GM12891 (cell line): ENCODE data around the gene ALOX12B. TPM values are rescaled to one million over a fixed set of nuclear protein-coding genes. Genes with fewer than 3 reads are reported as not detected.

ENCODE experiments used
- DNase-seq: peaks from one replicate; pipeline ENCODE4 v3.0.0; 2011; ENCODE audit warnings: low spot score; ENCODE audit not compliant: insufficient read length
- FAIRE-seq: peaks from 2 replicates; lab custom pipeline; 2011; peaks lifted over from hg19 to GRCh38; lab: Jason Lieb, UNC
- PAX5 ChIP-seq: IDR thresholded peaks from 2 replicates; pipeline ENCODE4 v1.6.1; 2011; ENCODE audit warnings: low read length, moderate library complexity, mild to moderate bottlenecking; ENCODE audit not compliant: insufficient read depth, severe bottlenecking
- POLR2A ChIP-seq: IDR thresholded peaks from 2 replicates; pipeline ENCODE4 v1.6.1; 2011; ENCODE audit warnings: low read depth, low read length, control low read depth
- POLR2AphosphoS5 ChIP-seq: IDR thresholded peaks from 2 replicates; pipeline ENCODE4 v1.6.1; 2011; ENCODE audit warnings: low read depth, low read length, control low read depth
- POU2F2 ChIP-seq: IDR thresholded peaks from 2 replicates; pipeline ENCODE4 v1.6.1; 2011; ENCODE audit warnings: low read depth, mild to moderate bottlenecking, control low read depth, low read length, moderate library complexity
- SPI1 ChIP-seq: IDR thresholded peaks from 2 replicates; pipeline ENCODE4 v1.6.1; 2011; ENCODE audit warnings: low read depth, low read length, control low read depth
- TAF1 ChIP-seq: IDR thresholded peaks from 2 replicates; pipeline ENCODE4 v1.6.1; 2011; ENCODE audit warnings: low read depth, low read length, control low read depth
- polyA plus RNA-seq: library from polyadenylated mRNA; unstranded; fragments of >200 nt; gene quantifications from one replicate; pipeline ENCODE4 v1.2.1, GENCODE V29; 2012; ENCODE audit warnings: low read depth, missing spikeins, inconsistent platforms; ENCODE audit not compliant: missing spikeins

The ALOX12B gene
- 0.12 TPM for polyA plus RNA-seq

DNA sequence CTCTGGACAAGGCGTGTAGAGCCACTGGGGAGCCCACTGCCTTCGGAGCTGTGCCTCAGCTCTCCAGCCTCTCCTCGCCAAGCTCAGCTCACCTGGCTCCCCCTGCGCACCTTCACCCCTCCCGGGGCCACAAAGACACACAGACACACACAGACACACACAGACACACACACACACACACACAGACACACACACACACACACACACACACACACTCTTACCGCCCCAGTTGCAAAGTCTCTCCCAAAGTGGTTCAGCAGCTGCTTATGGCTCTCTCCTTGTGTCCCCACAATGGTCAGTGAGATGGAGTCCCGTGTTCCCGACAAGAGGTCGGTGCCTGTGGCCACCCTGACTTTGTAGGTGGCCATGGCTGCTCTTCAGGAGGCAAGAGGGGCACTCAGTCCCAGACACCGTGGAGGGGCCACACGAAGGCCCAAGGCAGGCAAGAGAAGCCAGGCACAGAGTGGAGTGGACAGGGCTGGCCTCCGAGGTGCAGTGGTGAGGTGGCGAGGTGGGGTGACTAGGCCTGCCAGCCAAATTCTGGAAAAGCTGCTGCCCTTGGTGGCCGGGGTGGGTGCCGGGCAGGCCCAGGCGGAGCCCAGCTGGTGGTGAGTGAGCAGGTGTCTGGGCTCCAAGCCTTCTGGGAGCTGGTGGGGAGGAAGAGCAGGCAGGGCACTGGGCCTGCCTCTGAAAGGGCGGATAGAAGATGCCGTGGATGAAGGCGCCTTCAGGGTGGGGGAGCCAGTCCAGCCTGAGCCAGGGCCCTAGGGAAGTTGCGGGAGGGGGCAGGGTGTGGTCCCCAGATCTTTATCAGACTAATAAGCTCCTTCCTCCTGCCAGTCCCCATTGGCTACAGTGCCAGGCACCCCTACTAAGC lies at the start of gene ALOX12B:
ALOX12B (minus strand) TSS at position 642 of the 877 bp plus-strand sequence; CDS start at position 368, 274 bp downstream.
- DNase-seq (no peak), FAIRE-seq (no peak)
- TF ChIP-seq POLR2A (no peak), SPI1 (no peak), POU2F2 (no peak), POLR2AphosphoS5 (no peak), PAX5 (no peak), TAF1 (no peak)

DNA sequence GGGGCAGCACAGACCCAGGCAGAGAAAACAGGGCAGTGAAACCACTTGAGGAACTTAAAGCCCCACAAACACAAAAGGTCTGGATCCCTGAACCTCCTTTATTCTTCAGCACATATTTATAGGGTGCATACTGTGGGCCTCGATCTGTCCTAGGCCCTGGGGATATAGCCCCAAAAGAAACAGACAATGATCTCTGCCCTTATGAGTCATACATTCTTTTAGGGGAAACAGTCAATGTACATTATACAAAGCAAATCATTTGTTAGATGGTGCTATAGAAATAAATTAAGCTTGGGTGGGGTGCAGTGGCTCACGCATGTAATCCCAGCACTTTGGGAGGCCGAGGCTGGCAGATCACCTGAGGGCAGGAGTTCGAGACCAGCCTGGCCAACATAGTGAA lies 46.4 kb upstream of the ALOX12B start:
- FAIRE-seq: no peak
- no peak for TF ChIP-seq POLR2A
- no peak for DNase-seq

DNA sequence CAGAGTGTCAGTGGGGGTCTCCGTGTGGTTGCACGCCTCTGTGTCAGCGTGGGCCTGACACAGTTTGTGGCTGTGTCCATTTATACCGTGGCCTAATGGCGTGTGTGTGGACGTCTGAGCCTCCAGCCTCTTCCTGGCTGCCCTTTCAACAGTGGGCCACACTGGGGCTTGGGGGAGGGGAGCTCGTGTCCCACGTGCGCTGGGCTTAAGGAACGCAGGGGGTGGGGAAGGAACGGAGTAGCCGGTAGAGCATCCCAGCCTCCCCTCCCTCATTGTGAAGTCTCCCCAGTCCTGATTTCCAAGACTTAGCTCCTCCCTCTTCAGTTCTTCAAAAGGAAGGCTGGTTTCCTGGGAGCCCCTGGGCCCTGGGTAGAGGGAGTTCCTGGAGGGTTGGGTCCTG lies 45.9 kb upstream of the ALOX12B start:
- TF ChIP-seq PAX5 (no peak), POLR2A (no peak), TAF1 (no peak), SPI1 (no peak), POU2F2 (no peak), POLR2AphosphoS5 (no peak)
- DNase-seq (no peak), FAIRE-seq (no peak)

DNA sequence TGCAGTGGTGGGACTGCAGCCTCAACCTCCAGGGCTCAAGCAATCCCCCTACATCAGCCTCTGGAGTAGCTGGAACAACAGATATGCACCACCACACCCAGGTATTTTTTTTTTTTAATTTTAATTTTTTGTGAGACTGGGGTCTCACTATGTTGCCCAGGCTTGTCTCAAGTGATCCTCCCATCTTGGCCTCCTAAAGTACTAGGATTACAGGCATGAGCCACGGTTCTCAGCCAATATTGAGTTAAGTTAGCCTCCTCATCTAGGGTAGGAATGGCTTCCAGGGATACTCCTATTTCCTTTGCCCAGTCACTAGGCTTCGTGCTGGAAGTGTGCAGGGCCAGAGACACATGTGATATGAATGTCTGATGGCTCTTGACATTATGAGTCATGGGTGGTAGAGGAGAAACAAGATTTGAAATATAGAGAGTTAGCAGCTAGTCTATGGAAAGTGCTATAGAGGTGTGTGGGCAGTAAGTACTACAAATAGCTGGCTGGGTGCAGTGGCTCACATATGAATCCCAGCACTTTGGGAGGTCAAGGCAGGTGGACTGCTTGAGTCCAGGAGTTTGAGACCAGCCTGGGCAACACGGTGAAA lies 44.4 kb upstream of the ALOX12B start:
- DNase-seq (no peak), FAIRE-seq (peak; percentile 56)
- TF ChIP-seq POU2F2: no peak
- no peak for TF ChIP-seq POLR2A

DNA sequence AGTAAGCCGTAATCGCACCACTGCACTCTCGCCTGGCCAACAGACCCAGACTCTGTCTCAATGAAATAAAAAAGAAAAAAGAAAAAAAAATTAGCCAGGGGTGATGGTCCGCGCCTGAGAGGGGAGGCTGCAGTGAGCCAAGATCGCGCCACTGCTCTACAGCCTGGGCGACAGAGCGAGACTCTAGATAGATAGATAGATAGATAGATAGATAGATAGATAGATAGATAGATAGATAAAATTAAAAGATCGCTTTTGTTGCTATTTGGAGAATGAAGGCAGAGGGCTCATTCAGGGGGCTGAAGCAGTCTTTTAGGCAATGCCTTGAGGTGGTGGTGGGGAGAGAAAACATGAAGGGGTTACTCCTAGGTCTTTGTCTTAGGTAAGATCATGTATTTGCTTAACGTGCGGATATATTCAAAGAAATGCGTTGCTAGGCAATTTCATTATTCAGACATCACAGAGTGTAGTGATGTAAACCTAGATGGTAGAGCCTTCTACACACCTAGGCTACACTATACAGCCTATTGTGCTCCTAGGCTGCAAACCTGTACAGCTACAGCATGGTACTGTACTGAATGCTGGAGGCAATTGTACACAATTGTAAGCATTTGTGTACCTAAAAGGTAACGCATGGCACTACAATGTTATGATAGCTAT lies 40.7 kb upstream of the ALOX12B start:
- DNase-seq (no peak), FAIRE-seq (no peak)
- no peak for TF ChIP-seq POLR2AphosphoS5

DNA sequence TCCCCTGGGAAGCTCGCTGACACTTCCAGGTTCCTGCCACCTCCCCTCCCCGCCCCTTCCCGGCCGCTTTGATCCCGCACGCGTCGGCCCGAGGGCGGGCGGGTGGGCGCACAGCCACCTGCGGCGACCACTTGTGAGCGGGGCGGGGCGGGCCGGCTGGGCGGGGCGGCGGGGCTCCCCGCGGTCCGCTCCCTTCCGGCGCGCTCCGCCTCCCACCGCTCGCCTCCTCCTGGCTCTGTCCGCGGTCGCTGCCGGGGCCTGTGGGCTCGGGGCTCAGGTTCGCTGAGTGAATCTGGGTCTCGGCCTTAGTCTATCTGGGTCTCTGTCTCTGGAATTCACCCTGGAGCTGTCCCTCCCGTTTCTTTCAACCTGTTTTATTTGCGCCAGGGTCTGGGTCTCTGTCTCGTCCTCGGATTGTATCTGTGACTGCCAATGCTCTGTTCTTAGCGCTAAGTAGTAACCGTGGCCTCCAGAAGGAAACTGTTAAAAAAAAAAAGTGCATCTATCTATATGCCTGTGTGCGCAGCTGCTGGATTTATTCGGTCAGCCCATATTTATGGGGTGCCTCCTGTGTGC lies 39.1 kb upstream of the ALOX12B start:
- FAIRE-seq (peak; percentile 33), DNase-seq (no peak)
- TF ChIP-seq TAF1: no peak
- TF ChIP-seq POU2F2: no peak
- no peak for TF ChIP-seq POLR2AphosphoS5
- no peak for TF ChIP-seq PAX5
- TF ChIP-seq POLR2A: no peak
- TF ChIP-seq SPI1: no peak

DNA sequence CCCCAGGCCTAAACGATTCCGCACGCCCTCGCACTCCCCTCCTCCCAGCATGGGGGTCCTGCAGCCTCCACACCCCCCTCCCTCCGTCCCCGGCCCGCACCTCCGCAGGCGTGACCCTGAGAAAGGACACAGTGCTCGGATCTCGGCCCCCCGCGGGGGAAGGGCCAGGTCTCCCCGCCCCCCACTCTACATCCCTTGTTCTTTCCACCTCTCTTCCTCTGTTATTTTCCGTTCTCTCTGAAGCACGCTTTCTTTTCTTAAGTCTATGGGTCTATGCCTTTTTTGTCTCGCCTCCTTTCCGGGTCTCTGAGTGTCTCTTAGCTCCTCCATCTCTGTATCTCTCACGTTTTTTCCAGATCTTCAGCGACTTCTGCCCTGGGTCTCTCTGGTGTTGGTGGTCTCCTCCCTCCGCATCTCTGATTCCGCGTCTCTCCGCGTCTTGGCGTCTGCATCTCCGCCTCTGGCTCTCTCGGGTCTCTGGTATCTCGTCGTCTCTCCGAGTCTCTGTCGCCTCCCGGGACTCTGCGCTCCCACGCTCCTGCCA lies 38.5 kb upstream of the ALOX12B start:
- no peak for TF ChIP-seq POLR2A
- no peak for TF ChIP-seq SPI1
- TF ChIP-seq PAX5: no peak
- no peak for TF ChIP-seq TAF1
- TF ChIP-seq POU2F2: no peak
- TF ChIP-seq POLR2AphosphoS5: no peak
- DNase-seq: no peak
- no peak for FAIRE-seq

DNA sequence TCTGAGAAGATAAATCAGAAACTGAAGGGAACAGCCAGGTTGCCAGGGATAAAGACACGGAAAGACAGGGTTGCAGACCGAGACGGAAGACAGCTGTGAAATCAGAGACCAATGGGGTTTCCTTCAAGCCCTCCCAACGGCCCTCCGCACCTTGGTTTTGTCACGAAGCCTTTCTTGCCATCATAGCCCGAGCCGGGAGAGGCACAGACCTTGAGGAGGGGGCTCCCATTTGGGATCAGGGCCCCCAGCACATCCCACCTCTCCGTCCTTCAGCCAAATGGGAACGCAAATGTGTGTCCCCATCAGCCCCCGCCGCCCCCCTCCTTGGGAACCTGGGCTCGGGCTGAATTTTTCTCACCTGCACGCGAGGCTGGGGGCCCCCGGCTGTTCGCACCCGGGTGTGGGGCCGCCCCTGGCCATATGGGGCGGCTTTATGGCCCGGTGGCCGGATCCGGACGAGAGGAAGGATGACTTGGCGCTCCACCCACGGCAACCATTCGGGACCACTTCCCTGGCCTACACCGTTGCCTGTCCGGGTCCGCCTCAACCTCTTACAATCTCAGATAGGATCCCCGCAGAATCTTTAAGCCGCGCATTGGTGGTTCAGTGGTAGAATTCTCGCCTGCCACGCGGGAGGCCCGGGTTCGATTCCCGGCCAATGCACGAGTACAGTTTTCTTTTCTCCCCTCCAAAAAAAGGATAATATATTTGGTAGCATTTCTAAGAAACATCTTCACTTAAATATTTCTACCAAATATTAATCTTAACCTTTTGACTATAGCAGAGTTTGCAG lies 37.8 kb upstream of the ALOX12B start:
- DNase-seq: no peak
- TF ChIP-seq POLR2AphosphoS5 (no peak), PAX5 (no peak), POU2F2 (no peak), SPI1 (peak; percentile 28; the same call in 1 of the 2 replicates), TAF1 (no peak), POLR2A (no peak)
- FAIRE-seq: peak; percentile 80

DNA sequence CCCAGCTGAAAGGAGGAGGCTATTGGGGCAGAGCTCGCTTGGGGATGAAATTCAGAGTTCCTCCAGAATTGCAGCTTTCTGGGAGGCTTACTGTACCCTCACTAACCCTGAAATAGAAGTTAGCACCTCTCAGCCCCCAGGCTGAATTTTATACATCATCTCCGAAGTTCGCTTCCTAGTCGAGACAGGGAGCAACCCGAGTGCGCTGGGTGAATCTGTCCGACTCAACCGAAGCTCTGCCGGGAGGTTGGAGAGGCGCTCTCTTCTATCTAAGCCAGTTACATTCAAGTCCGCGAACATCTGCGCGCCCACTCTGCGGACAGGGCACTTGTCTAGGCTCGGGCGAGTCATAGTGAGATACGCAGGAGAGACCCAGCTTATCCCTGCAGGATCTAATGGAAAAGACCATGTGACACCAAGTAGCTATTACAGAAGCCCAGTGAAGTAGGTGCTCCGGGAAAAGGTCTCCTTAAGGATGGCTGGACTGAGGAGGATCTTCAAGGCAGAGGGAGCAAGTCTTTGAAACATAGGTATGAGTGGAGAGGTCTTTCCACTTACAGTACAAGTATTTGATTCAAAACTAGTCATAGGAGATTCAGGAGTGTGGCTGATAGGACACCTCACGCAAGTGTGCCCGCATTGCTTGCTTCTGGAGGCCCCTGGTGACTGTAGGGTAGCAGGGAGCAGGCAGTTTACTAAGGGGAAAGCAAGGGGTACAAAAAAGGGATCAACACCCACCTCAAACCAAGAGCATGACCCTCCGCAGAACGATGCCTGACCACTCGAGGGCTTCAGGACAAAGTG lies 37.0 kb upstream of the ALOX12B start:
- FAIRE-seq (no peak), DNase-seq (no peak)
- TF ChIP-seq PAX5: no peak
- no peak for TF ChIP-seq POU2F2
- TF ChIP-seq TAF1: no peak
- no peak for TF ChIP-seq SPI1
- no peak for TF ChIP-seq POLR2A
- TF ChIP-seq POLR2AphosphoS5: no peak
